H9 (cell line): ENCODE results near the gene PUM2. TPM values are rescaled to one million over a fixed set of nuclear protein-coding genes. Genes with fewer than 3 reads are reported as not detected.

ENCODE experiments used
- DNase-seq: peaks from one replicate; pipeline ENCODE4 v3.0.0-alpha.2; 2017
- H2AFZ ChIP-seq: one replicate; pipeline ENCODE4 v1.6.1; 2013; ENCODE audit warnings: mild to moderate bottlenecking, low read length, control low read depth, moderate library complexity
- H2AK5ac ChIP-seq: 2 replicates; pipeline ENCODE4 v1.6.1; 2013; ENCODE audit warnings: low read length, control low read depth, mixed read lengths; ENCODE audit not compliant: insufficient read length
- H2BK120ac ChIP-seq: one replicate; pipeline ENCODE4 v1.6.1; 2013; ENCODE audit warnings: low read depth, mild to moderate bottlenecking, low read length, control low read depth, inconsistent platforms; ENCODE audit not compliant: poor library complexity, severe bottlenecking
- H2BK12ac ChIP-seq: 2 replicates; pipeline ENCODE4 v1.6.1; 2013; ENCODE audit warnings: low read length, control low read depth, mixed read lengths, low read depth; ENCODE audit not compliant: insufficient read length
- H2BK15ac ChIP-seq: 2 replicates; pipeline ENCODE4 v1.6.1; 2013; ENCODE audit warnings: low read depth, low read length, control low read depth
- H2BK20ac ChIP-seq: one replicate; pipeline ENCODE4 v1.6.1; 2013; ENCODE audit warnings: low read depth, mild to moderate bottlenecking, low read length, control low read depth, inconsistent platforms; ENCODE audit not compliant: poor library complexity, severe bottlenecking
- H2BK5ac ChIP-seq: 2 replicates; pipeline ENCODE4 v1.6.1; 2013; ENCODE audit warnings: low read length, control low read depth, mixed read lengths; ENCODE audit not compliant: insufficient read length
- H3K14ac ChIP-seq: 2 replicates; pipeline ENCODE4 v1.6.1; 2013; ENCODE audit warnings: low read length, control low read depth; ENCODE audit not compliant: insufficient read depth
- H3K18ac ChIP-seq: 2 replicates; pipeline ENCODE4 v1.6.1; 2013; ENCODE audit warnings: low read depth, mild to moderate bottlenecking, mixed read lengths, low read length, control low read depth; ENCODE audit not compliant: insufficient read length
- H3K23ac ChIP-seq: 2 replicates; pipeline ENCODE4 v1.6.1; 2013; ENCODE audit warnings: low read length, control low read depth, mixed read lengths, low read depth; ENCODE audit not compliant: insufficient read length
- H3K23me2 ChIP-seq: 2 replicates; pipeline ENCODE4 v1.6.1; 2013; ENCODE audit warnings: low read depth, mild to moderate bottlenecking, mixed read lengths, low read length, control low read depth; ENCODE audit not compliant: insufficient read length, poor library complexity, severe bottlenecking
- H3K27ac ChIP-seq: 2 replicates; pipeline ENCODE4 v1.5.1; 2013; ENCODE audit warnings: low read length, control low read depth, mixed read lengths, low read depth; ENCODE audit not compliant: insufficient read length
- H3K27me3 ChIP-seq: 2 replicates; pipeline ENCODE4 v1.6.1; 2013; ENCODE audit warnings: low read length, control low read depth, inconsistent platforms; ENCODE audit not compliant: insufficient read depth
- H3K4ac ChIP-seq: 2 replicates; pipeline ENCODE4 v1.6.1; 2013; ENCODE audit warnings: low read depth, mild to moderate bottlenecking, control low read depth, inconsistent platforms, low read length, moderate library complexity
- H3K4me1 ChIP-seq: 2 replicates; pipeline ENCODE4 v1.6.1; 2013; ENCODE audit warnings: low read length, control low read depth, inconsistent platforms; ENCODE audit not compliant: insufficient read depth
- H3K4me2 ChIP-seq: 2 replicates; pipeline ENCODE4 v1.6.1; 2013; ENCODE audit warnings: low read length, control low read depth, mixed read lengths; ENCODE audit not compliant: insufficient read length, insufficient read depth
- H3K56ac ChIP-seq: 2 replicates; pipeline ENCODE4 v1.6.1; 2013; ENCODE audit warnings: low read depth, mild to moderate bottlenecking, mixed read lengths, low read length, control low read depth; ENCODE audit not compliant: insufficient read length
- H3K79me1 ChIP-seq: 2 replicates; pipeline ENCODE4 v1.6.1; 2013; ENCODE audit warnings: low read depth, mild to moderate bottlenecking, moderate library complexity, low read length, control low read depth, inconsistent platforms; ENCODE audit not compliant: insufficient read depth, poor library complexity, severe bottlenecking
- H3K79me2 ChIP-seq: 2 replicates; pipeline ENCODE4 v1.6.1; 2013; ENCODE audit warnings: low read length, control low read depth, inconsistent platforms; ENCODE audit not compliant: insufficient read depth
- H3K9ac ChIP-seq: 2 replicates; pipeline ENCODE4 v1.6.1; 2013; ENCODE audit warnings: low read length, control low read depth, mixed read lengths; ENCODE audit not compliant: insufficient read length; ENCODE audit errors: extremely low read depth
- H3K9me3 ChIP-seq: one replicate; pipeline ENCODE4 v1.6.1; 2013; ENCODE audit warnings: low read depth, low read length, inconsistent platforms; ENCODE audit not compliant: control insufficient read depth
- H3T11ph ChIP-seq: one replicate; pipeline ENCODE4 v1.6.1; 2013; ENCODE audit warnings: mild to moderate bottlenecking, low read length, control low read depth, inconsistent platforms
- H4K20me1 ChIP-seq: one replicate; pipeline ENCODE4 v1.6.1; 2013; ENCODE audit not compliant: control insufficient read depth, insufficient read length, insufficient read depth
- H4K5ac ChIP-seq: 2 replicates; pipeline ENCODE4 v1.6.1; 2013; ENCODE audit warnings: low read depth, mild to moderate bottlenecking, mixed read lengths, low read length, control low read depth; ENCODE audit not compliant: insufficient read length
- H4K8ac ChIP-seq: replicated peaks from 2 replicates; pipeline ENCODE4 v1.6.1; 2013; ENCODE audit warnings: low read length, control low read depth, mixed read lengths, low read depth; ENCODE audit not compliant: insufficient read length
- H4K91ac ChIP-seq: 2 replicates; pipeline ENCODE4 v1.6.1; 2013; ENCODE audit warnings: low read depth, mild to moderate bottlenecking, moderate library complexity, mixed read lengths, low read length, control low read depth; ENCODE audit not compliant: insufficient read length
- H3K27ac Mint-ChIP-seq, 3 experiments: 2 replicates in 2 of 3; 3 replicates in 1 of 3; pipeline ENCODE4 v1.8.0; 2020 to 2021; ENCODE audit warnings: mixed read lengths in 3 of 3, mild to moderate bottlenecking in 1 of 3, moderate library complexity in 1 of 3
- H3K27me3 Mint-ChIP-seq: 2 replicates; pipeline ENCODE4 v1.8.0; 2021; ENCODE audit warnings: low read depth, mild to moderate bottlenecking, moderate library complexity, mixed read lengths
- H3K36me3 Mint-ChIP-seq, 3 experiments: 2 replicates in 2 of 3; 3 replicates in 1 of 3; pipeline ENCODE4 v1.8.0; 2020 to 2021; ENCODE audit warnings: low read depth in 3 of 3, mixed read lengths in 3 of 3; ENCODE audit not compliant: insufficient read depth in 1 of 3
- H3K4me1 Mint-ChIP-seq, 2 experiments: 2 replicates each; pipeline ENCODE4 v1.8.0; 2020; ENCODE audit warnings: mixed read lengths in 2 of 2
- H3K4me3 Mint-ChIP-seq, 2 experiments: 2 replicates in 1 of 2; 3 replicates in 1 of 2; pipeline ENCODE4 v1.8.0; 2020 to 2021; ENCODE audit warnings: mild to moderate bottlenecking in 2 of 2, mixed read lengths in 2 of 2, moderate library complexity in 1 of 2
- H3K9me3 Mint-ChIP-seq, 2 experiments: 2 replicates in 1 of 2; 3 replicates in 1 of 2; pipeline ENCODE4 v1.8.0; 2020; ENCODE audit warnings: mild to moderate bottlenecking in 2 of 2, mixed read lengths in 2 of 2, moderate library complexity in 1 of 2
- CTCF ChIP-seq: fragments of 200-600 bp; sonication (generic); conservative IDR thresholded peaks from 3 replicates; pipeline ENCODE4 v1.8.0; 2021; ENCODE audit warnings: antibody characterized with exemption, mild to moderate bottlenecking
- WGBS: extraction: QIAGEN DNeasy Blood & Tissue Kit; methylation state at CpG from one replicate; pipeline ENCODE4 v1.1.7; 2013; ENCODE audit warnings: missing lambda C conversion rate, low lambda C conversion rate, mixed read lengths; ENCODE audit not compliant: insufficient read length; ENCODE audit errors: extremely low coverage; 5-methylcytosine and 5-hydroxymethylcytosine counted together
- total RNA-seq: library from RNA; stranded (reverse); gene quantifications from 2 replicates; pipeline ENCODE4 v1.2.1, GENCODE V29; 2021

Gene PUM2
- total RNA-seq, 1 experiment from 2014 or later: 96.6 TPM

GRCh38 chr2:20230114-20230425 lies 120.6 kb downstream of the PUM2 start:
- Histone ChIP-seq H4K20me1 (no peaks in the 10 kb centered on the region), H3K23ac (no peak overlapping the region), H3K27ac (no peak overlapping the region), H3K79me2 (no peaks in the 10 kb centered on the region), H3K9me3 (no peaks in the 10 kb centered on the region), H2BK15ac (no peak overlapping the region), H3K79me1 (no peaks in the 10 kb centered on the region), H2AK5ac (no peak overlapping the region), H4K5ac (no peak overlapping the region), H3K4me2 (no peak overlapping the region), H2BK5ac (no peak overlapping the region), H4K91ac (no peak overlapping the region), H4K8ac (no peak overlapping the region), H3K14ac (no peak overlapping the region), H3K56ac (no peak overlapping the region), H3K9ac (no peak overlapping the region), H2BK120ac (no peak overlapping the region), H2BK12ac (no peak overlapping the region), H2BK20ac (no peak overlapping the region), H3K18ac (no peak overlapping the region), H2AFZ (no peak overlapping the region), H3K23me2 (no peaks in the 10 kb centered on the region), H3K4ac (no peak overlapping the region), H3T11ph (no peak overlapping the region), H3K27me3 (no peaks in the 10 kb centered on the region), H3K4me1 (peaks cover 2% of the 10 kb centered on the region; the same call in 1 of the 2 replicates)
- H3K9me3 Mint-ChIP-seq: peaks cover 0 to 4% of the 10 kb centered on the region in 2 experiments; a peak in 2 of 5 replicates
- no peaks in the 10 kb centered on the region for H3K36me3 Mint-ChIP-seq
- H3K4me1 Mint-ChIP-seq: peaks cover 23 to 28% of the 10 kb centered on the region in 2 experiments
- H3K27ac Mint-ChIP-seq: no peak overlapping the region
- whole genome bisulfite sequencing: no CpG with 5 or more reads among the region's 4 CpGs
- TF ChIP-seq CTCF: no peak
- no peak overlapping the region for H3K4me3 Mint-ChIP-seq
- DNase-seq: no peak
- H3K27me3 Mint-ChIP-seq: peaks cover 26% of the 10 kb centered on the region
